Measurements from ENCODE around the gene ADAMTS18. TPM values are rescaled to one million over a fixed set of nuclear protein-coding genes. Genes with fewer than 3 reads are reported as not detected.

ADAMTS18 gene
- total and polyA plus RNA-seq, 4 experiments from 2014 or later: not detected

GRCh38 chr16:77298418-77299360 lies 136.1 kb downstream of the ADAMTS18 start:
- DNase-seq: no peak
- POLR2A ChIA-PET (ENCODE audit: partially characterized antibody): no interaction called here
- no peak overlapping the region for H3K4me3 ChIP-seq (ENCODE audit: low read length in 2 of 2)
- Mint-ChIP-seq H3K9me3 (peaks cover 0 to 3% (median 0%) of the 10 kb centered on the region in 8 donors), H3K27ac (no peak overlapping the region), H3K4me3 (peak overlapping the region in 1 of 8 donors; percentile 2), H3K36me3 (no peaks in the 10 kb centered on the region), H3K27me3 (peaks cover 2 to 5% of the 10 kb centered on the region in 2 donors), H3K4me1 (no peaks in the 10 kb centered on the region)
- intact Hi-C loops (cut with micrococcal nuclease): no loop called here
- no peaks in the 10 kb centered on the region for H3K9me3 ChIP-seq (ENCODE audit: control insufficient read depth in 1 of 2, low read length in 2 of 2)
- no peaks in the 10 kb centered on the region for H3K4me1 ChIP-seq (ENCODE audit: insufficient read depth, low read length)
- no peaks in the 10 kb centered on the region for H3K36me3 ChIP-seq (ENCODE audit: insufficient read depth, low read length)
- no peaks in the 10 kb centered on the region for H3K27me3 ChIP-seq (ENCODE audit: insufficient read depth, low read length)
- CTCF ChIA-PET (ENCODE audit: partially characterized antibody): no interaction called here
- H3K27ac ChIP-seq (ENCODE audit: low read depth, low read length): no peak overlapping the region

DNA sequence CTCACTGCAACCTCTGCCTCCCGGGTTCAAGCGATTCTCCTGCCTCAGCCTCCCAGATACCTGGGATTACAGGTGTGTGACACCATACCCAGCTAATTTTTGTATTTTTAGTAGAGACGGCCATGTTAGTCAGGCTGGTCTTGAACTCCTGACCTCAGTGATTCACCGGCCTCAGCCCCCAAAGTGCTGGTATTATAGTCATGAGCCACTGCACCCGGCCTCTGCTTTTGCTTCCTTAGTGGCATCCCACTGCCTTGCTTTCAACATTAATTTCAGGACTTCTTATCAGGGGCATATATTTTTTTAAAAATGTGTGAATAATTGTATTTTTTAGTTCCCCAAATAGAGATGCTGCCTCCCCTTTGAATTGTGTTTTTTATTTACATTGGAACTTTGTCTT lies 136.8 kb downstream of the ADAMTS18 start:
- DNase-seq: no peak
- no peaks in the 10 kb centered on the region for H3K4me1 ChIP-seq (ENCODE audit: insufficient read depth, low read length)
- H3K9me3 Mint-ChIP-seq: peaks cover 0 to 3% (median 0%) of the 10 kb centered on the region in 8 donors
- no peaks in the 10 kb centered on the region for H3K27me3 ChIP-seq (ENCODE audit: insufficient read depth, low read length)
- H3K4me3 Mint-ChIP-seq: no peak overlapping the region
- no peaks in the 10 kb centered on the region for H3K4me1 Mint-ChIP-seq
- no peaks in the 10 kb centered on the region for H3K9me3 ChIP-seq (ENCODE audit: control insufficient read depth in 1 of 2, low read length in 2 of 2)
- peaks cover under 1 to 5% of the 10 kb centered on the region in 2 donors for H3K27me3 Mint-ChIP-seq
- no peaks in the 10 kb centered on the region for H3K36me3 Mint-ChIP-seq
- no peak overlapping the region for H3K4me3 ChIP-seq (ENCODE audit: low read length in 2 of 2)
- H3K27ac Mint-ChIP-seq: peak overlapping the region in 1 of 7 donors; percentile 31
- intact Hi-C loops (cut with micrococcal nuclease): no loop called here
- no peak overlapping the region for H3K27ac ChIP-seq (ENCODE audit: low read depth, low read length)
- POLR2A ChIA-PET (ENCODE audit: partially characterized antibody): no interaction called here
- H3K36me3 ChIP-seq (ENCODE audit: insufficient read depth, low read length): no peaks in the 10 kb centered on the region
- CTCF ChIA-PET (ENCODE audit: partially characterized antibody): no interaction called here

DNA sequence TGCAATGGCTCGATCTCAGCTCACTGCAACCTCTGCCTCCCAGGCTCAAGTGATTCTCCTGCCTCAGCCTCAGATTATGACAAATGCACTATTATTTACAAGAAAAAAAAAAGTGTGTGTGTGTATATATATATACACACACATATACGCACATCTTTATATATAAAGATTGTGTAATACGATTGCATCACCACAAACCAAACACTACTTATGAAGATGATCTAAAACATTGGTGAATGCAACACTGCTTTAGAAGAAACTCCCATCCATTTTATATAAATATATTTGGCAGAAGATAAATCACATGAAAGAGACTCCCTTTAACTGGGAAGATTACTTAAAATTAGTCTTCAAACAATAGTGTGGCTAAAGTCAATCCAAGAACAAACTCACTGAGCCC lies 138.9 kb downstream of the ADAMTS18 start:
- no peaks in the 10 kb centered on the region for H3K4me1 Mint-ChIP-seq
- peaks cover 0 to 3% of the 10 kb centered on the region in 2 donors for H3K27me3 Mint-ChIP-seq
- H3K9me3 ChIP-seq (ENCODE audit: control insufficient read depth in 1 of 2, low read length in 2 of 2): no peaks in the 10 kb centered on the region
- DNase-seq: no peak
- no peak overlapping the region for H3K27ac ChIP-seq (ENCODE audit: low read depth, low read length)
- POLR2A ChIA-PET (ENCODE audit: partially characterized antibody): no interaction called here
- no peak overlapping the region for H3K27ac Mint-ChIP-seq
- no peaks in the 10 kb centered on the region for H3K4me1 ChIP-seq (ENCODE audit: insufficient read depth, low read length)
- no peak overlapping the region for H3K4me3 Mint-ChIP-seq
- CTCF ChIA-PET (ENCODE audit: partially characterized antibody): no interaction called here
- intact Hi-C loops (cut with micrococcal nuclease): no loop called here
- peaks cover 0 to 2% (median 0%) of the 10 kb centered on the region in 8 donors for H3K9me3 Mint-ChIP-seq
- no peak overlapping the region for H3K4me3 ChIP-seq (ENCODE audit: low read length in 2 of 2)
- H3K36me3 Mint-ChIP-seq: no peaks in the 10 kb centered on the region
- no peaks in the 10 kb centered on the region for H3K36me3 ChIP-seq (ENCODE audit: insufficient read depth, low read length)
- H3K27me3 ChIP-seq (ENCODE audit: insufficient read depth, low read length): no peaks in the 10 kb centered on the region

- Mint-ChIP-seq H3K36me3 (no peaks in the 10 kb centered on the region), H3K4me1 (no peaks in the 10 kb centered on the region), H3K27ac (no peak overlapping the region), H3K4me3 (no peak overlapping the region), H3K9me3 (peaks cover 0 to 2% (median 0%) of the 10 kb centered on the region in 8 donors), H3K27me3 (peaks cover 0 to 5% of the 10 kb centered on the region in 2 donors)
- Histone ChIP-seq H3K27ac (ENCODE audit: low read depth, low read length) (no peak overlapping the region), H3K4me3 (ENCODE audit: low read length in 2 of 2) (no peak overlapping the region), H3K9me3 (ENCODE audit: control insufficient read depth in 1 of 2, low read length in 2 of 2) (no peaks in the 10 kb centered on the region), H3K36me3 (ENCODE audit: insufficient read depth, low read length) (no peaks in the 10 kb centered on the region), H3K27me3 (ENCODE audit: insufficient read depth, low read length) (no peaks in the 10 kb centered on the region), H3K4me1 (ENCODE audit: insufficient read depth, low read length) (no peaks in the 10 kb centered on the region)
- POLR2A ChIA-PET (ENCODE audit: partially characterized antibody): no interaction called here
- intact Hi-C loops (cut with micrococcal nuclease): no loop called here
- CTCF ChIA-PET (ENCODE audit: partially characterized antibody): no interaction called here
- DNase-seq: no peak
Observed at GRCh38 chr16:77290451-77291115, 144.3 kb downstream of the ADAMTS18 start.

DNA sequence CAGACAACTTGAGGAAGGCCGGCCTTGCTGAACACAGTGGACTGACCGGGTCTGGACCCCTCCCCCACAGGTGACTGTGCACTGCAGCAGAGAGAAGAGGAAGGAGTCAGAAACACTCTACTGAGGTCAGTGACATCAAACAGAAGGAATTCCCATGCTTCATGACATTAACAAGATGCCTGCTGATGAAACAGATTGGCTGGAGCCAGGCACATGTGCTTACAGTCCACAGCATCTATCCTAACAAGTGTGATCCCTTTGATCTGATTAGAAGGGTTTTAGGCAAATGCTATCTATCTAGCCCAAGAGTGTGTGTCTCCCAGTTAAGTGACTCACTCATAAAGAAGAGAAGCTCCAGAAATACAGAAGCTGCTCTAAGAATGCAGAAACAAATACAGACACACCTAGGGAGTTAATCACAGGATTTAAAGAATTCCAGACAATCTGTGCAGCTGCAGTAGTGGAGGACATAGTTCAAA lies 145.5 kb downstream of the ADAMTS18 start:
- no peaks in the 10 kb centered on the region for H3K9me3 Mint-ChIP-seq
- intact Hi-C loops (cut with micrococcal nuclease): no loop called here
- H3K4me3 ChIP-seq (ENCODE audit: low read length in 2 of 2): no peak overlapping the region

GRCh38 chr16:77288222-77288621 lies 146.6 kb downstream of the ADAMTS18 start:
- no peak overlapping the region for H3K4me3 ChIP-seq (ENCODE audit: low read length in 2 of 2)
- no peaks in the 10 kb centered on the region for H3K36me3 ChIP-seq (ENCODE audit: insufficient read depth, low read length)
- no peaks in the 10 kb centered on the region for H3K4me1 Mint-ChIP-seq
- no peaks in the 10 kb centered on the region for H3K27me3 ChIP-seq (ENCODE audit: insufficient read depth, low read length)
- H3K9me3 ChIP-seq (ENCODE audit: control insufficient read depth in 1 of 2, low read length in 2 of 2): no peaks in the 10 kb centered on the region
- H3K9me3 Mint-ChIP-seq: no peaks in the 10 kb centered on the region
- POLR2A ChIA-PET (ENCODE audit: partially characterized antibody): no interaction called here
- CTCF ChIA-PET (ENCODE audit: partially characterized antibody): interaction anchor here (1.0 kb wide), 1 partner anchor 51 kb away, joined by 4 read pairs; no protein-coding TSS in a partner anchor
- H3K36me3 Mint-ChIP-seq: no peaks in the 10 kb centered on the region
- no peak overlapping the region for H3K27ac ChIP-seq (ENCODE audit: low read depth, low read length)
- no peak for DNase-seq
- no peak overlapping the region for H3K4me3 Mint-ChIP-seq
- H3K4me1 ChIP-seq (ENCODE audit: insufficient read depth, low read length): no peaks in the 10 kb centered on the region
- no peak overlapping the region for H3K27ac Mint-ChIP-seq
- H3K27me3 Mint-ChIP-seq: peaks cover 0 to 9% of the 10 kb centered on the region in 2 donors
- intact Hi-C loops (cut with micrococcal nuclease): no loop called here

More for the DNA sequence above, 145.5 kb downstream of the ADAMTS18 start:
- CTCF ChIA-PET (ENCODE audit: partially characterized antibody): no interaction called here
- no peaks in the 10 kb centered on the region for H3K36me3 ChIP-seq (ENCODE audit: insufficient read depth, low read length)
- no peak overlapping the region for H3K4me3 Mint-ChIP-seq
- H3K36me3 Mint-ChIP-seq: no peaks in the 10 kb centered on the region
- no peaks in the 10 kb centered on the region for H3K27me3 ChIP-seq (ENCODE audit: insufficient read depth, low read length)
- H3K9me3 ChIP-seq (ENCODE audit: control insufficient read depth in 1 of 2, low read length in 2 of 2): no peaks in the 10 kb centered on the region
- H3K4me1 Mint-ChIP-seq: no peaks in the 10 kb centered on the region
- peaks cover 0 to 7% of the 10 kb centered on the region in 2 donors for H3K27me3 Mint-ChIP-seq
- no peak overlapping the region for H3K27ac ChIP-seq (ENCODE audit: low read depth, low read length)
- no peak overlapping the region for H3K27ac Mint-ChIP-seq
- no peaks in the 10 kb centered on the region for H3K4me1 ChIP-seq (ENCODE audit: insufficient read depth, low read length)
- POLR2A ChIA-PET (ENCODE audit: partially characterized antibody): no interaction called here
- DNase-seq: no peak

DNA sequence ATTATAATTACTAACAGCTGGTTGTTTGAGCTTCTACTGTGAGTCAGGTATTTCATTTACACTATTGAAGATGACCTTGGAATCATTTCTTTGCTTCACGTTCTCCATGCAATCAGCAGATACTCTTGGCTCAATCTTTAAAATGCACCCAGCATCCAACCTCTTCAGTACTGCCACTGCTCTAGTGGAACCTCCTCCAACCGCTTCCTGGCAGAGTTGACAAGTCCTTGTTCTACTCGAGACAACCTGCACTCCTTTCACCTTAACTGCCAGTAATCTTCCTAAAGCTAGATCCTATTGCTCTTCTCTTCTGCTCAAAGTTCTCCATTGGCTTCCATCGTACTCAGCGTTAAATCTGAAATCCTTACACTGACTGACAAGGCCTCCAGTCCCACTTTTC lies 149.2 kb downstream of the ADAMTS18 start:
- Mint-ChIP-seq H3K27ac (no peak overlapping the region), H3K4me3 (no peak overlapping the region), H3K4me1 (no peaks in the 10 kb centered on the region), H3K36me3 (no peaks in the 10 kb centered on the region), H3K27me3 (peaks cover 0 to 10% of the 10 kb centered on the region in 2 donors), H3K9me3 (no peaks in the 10 kb centered on the region)
- intact Hi-C loops (cut with micrococcal nuclease): no loop called here
- H3K27ac ChIP-seq (ENCODE audit: low read depth, low read length): no peak overlapping the region
- no peaks in the 10 kb centered on the region for H3K9me3 ChIP-seq (ENCODE audit: control insufficient read depth in 1 of 2, low read length in 2 of 2)
- ChIA-PET CTCF (ENCODE audit: partially characterized antibody) (interaction anchor here (0.5 kb wide), 1 partner anchor 622 kb away, joined by 4 read pairs; no protein-coding TSS in a partner anchor), POLR2A (ENCODE audit: partially characterized antibody) (no interaction called here)
- no peaks in the 10 kb centered on the region for H3K4me1 ChIP-seq (ENCODE audit: insufficient read depth, low read length)
- H3K27me3 ChIP-seq (ENCODE audit: insufficient read depth, low read length): no peaks in the 10 kb centered on the region
- H3K4me3 ChIP-seq (ENCODE audit: low read length in 2 of 2): no peak overlapping the region
- H3K36me3 ChIP-seq (ENCODE audit: insufficient read depth, low read length): no peaks in the 10 kb centered on the region
- DNase-seq: no peak
